ENCODE measurements around the gene ADK. TPM values are rescaled to one million over a fixed set of nuclear protein-coding genes. Genes with fewer than 3 reads are reported as not detected.

ADK gene
- total and polyA plus RNA-seq, 2 donors (not counting 3 experiments of a cell fraction or from before 2014, with no cell fraction given) = 11.7 to 46.5 TPM

- FAIRE-seq = no peak
Measured at GRCh38 chr10:74705358-74705980, 554.4 kb downstream of the ADK start.

More at GRCh38 chr10:74705358-74705980, 554.4 kb downstream of the ADK start:
- POLR2A ChIA-PET = no interaction called here
- Histone ChIP-seq H3K4me1 (ENCODE audit: control insufficient read depth, extremely low read depth, insufficient read depth, low read length) (no peaks in the 10 kb centered on the region), H3K79me2 (ENCODE audit: control insufficient read depth, insufficient read depth, low read length) (no peaks in the 10 kb centered on the region), H3K4me2 (ENCODE audit: insufficient read depth, low read length) (no peak overlapping the region), H3K9me3 (replicated peaks; ENCODE audit: control insufficient read depth, insufficient read depth, low read length) (no peaks in the 10 kb centered on the region), H3K27me3 (ENCODE audit: control insufficient read depth in 2 of 2, insufficient read depth in 2 of 2, low read length in 2 of 2) (no peaks in the 10 kb centered on the region), H3K9me1 (replicated peaks; ENCODE audit: control insufficient read depth, extremely low read depth, insufficient read depth, low read length) (no peaks in the 10 kb centered on the region), H3K9ac (replicated peaks; ENCODE audit: extremely low read depth, insufficient read depth, low read length) (no peak overlapping the region), H4K20me1 (replicated peaks; ENCODE audit: control insufficient read depth, extremely low read depth, insufficient read depth, low read length) (no peaks in the 10 kb centered on the region), H3K4me3 (replicated peaks in 1 of 3; ENCODE audit: insufficient read depth in 1 of 3, low read depth in 1 of 3, low read length in 3 of 3) (no peak overlapping the region), H3K27ac (ENCODE audit: insufficient read depth, low read depth, low read length) (no peak overlapping the region), H2AFZ (ENCODE audit: low read depth, low read length) (no peak overlapping the region), H3K36me3 (ENCODE audit: control insufficient read depth in 2 of 2, extremely low read depth in 1 of 2, insufficient read depth in 2 of 2, low read length in 2 of 2) (no peaks in the 10 kb centered on the region)
- no TSS peak for BruUV-seq (replicated peaks)
- CTCF ChIA-PET = interaction anchor here (1.0 kb wide), 1 partner anchor 429 kb away, joined by 3 read pairs; no protein-coding TSS in a partner anchor
- no peak for DNase-seq (ENCODE audit: low read depth, low spot score)
- dilution Hi-C loops (cut with MboI; ENCODE audit: extremely low pct_ligation_motif_present, low sequenced_read_pairs) (no loop called here), intact Hi-C loops (cut with micrococcal nuclease) (no loop called here)
- TF ChIP-seq, protein P1, sequence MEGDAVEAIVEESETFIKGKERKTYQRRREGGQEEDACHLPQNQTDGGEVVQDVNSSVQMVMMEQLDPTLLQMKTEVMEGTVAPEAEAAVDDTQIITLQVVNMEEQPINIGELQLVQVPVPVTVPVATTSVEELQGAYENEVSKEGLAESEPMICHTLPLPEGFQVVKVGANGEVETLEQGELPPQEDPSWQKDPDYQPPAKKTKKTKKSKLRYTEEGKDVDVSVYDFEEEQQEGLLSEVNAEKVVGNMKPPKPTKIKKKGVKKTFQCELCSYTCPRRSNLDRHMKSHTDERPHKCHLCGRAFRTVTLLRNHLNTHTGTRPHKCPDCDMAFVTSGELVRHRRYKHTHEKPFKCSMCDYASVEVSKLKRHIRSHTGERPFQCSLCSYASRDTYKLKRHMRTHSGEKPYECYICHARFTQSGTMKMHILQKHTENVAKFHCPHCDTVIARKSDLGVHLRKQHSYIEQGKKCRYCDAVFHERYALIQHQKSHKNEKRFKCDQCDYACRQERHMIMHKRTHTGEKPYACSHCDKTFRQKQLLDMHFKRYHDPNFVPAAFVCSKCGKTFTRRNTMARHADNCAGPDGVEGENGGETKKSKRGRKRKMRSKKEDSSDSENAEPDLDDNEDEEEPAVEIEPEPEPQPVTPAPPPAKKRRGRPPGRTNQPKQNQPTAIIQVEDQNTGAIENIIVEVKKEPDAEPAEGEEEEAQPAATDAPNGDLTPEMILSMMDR (IDR thresholded peaks at IDR 0.05; ENCODE audit: extremely low read depth in 1 of 2, insufficient read depth in 1 of 2, low read depth in 1 of 2, low read length in 2 of 2) = no peak
- no peak for TF ChIP-seq MAX (IDR thresholded peaks at IDR 0.05; ENCODE audit: insufficient read depth, insufficient read length)
- no peak for TF ChIP-seq POLR2AphosphoS5 (IDR thresholded peaks at IDR 0.05; ENCODE audit: insufficient read depth, low read depth, low read length)
- no peak for TF ChIP-seq JUN (IDR thresholded peaks at IDR 0.05; ENCODE audit: borderline replicate concordance, insufficient read depth, insufficient read length, low read depth)
- no peak for TF ChIP-seq FOS (IDR thresholded peaks at IDR 0.05; ENCODE audit: borderline replicate concordance, insufficient read depth, low read length)
- no peak for TF ChIP-seq EZH2 (IDR thresholded peaks at IDR 0.05; ENCODE audit: borderline replicate concordance, low read depth, low read length, severe bottlenecking)
- TF ChIP-seq GATA2 (IDR thresholded peaks at IDR 0.05; ENCODE audit: insufficient read depth, insufficient read length, low read depth, low read length) = no peak
- no peak for TF ChIP-seq POLR2A (IDR thresholded peaks at IDR 0.05; ENCODE audit: low read depth, low read length)
- TF ChIP-seq MYC (IDR thresholded peaks at IDR 0.05; ENCODE audit: low read depth, low read length) = no peak

Data from endothelial cell of umbilical vein (primary cell).